Testis (tissue), 2 donors: ENCODE results near the gene KLF3.

Experiments used
- POLR2A ChIP-seq: fragments of 450-650 bp; IDR thresholded peaks from one replicate; pipeline ENCODE4 v1.6.1; 2017; ENCODE audit warnings: antibody characterized with exemption, mild to moderate bottlenecking, moderate library complexity
- TF ChIP-seq, protein P1 (sequence below), 3 experiments: fragments of 450-650 bp in 2 of 3; fragments of 200-600 bp in 1 of 3; sonication (generic) in 1 of 3; IDR thresholded peaks; one replicate each; pipeline ENCODE4 v1.5.1; 2016 to 2019; ENCODE audit warnings: antibody characterized with exemption in 3 of 3, mild to moderate bottlenecking in 2 of 3, moderate library complexity in 1 of 3

DNA sequence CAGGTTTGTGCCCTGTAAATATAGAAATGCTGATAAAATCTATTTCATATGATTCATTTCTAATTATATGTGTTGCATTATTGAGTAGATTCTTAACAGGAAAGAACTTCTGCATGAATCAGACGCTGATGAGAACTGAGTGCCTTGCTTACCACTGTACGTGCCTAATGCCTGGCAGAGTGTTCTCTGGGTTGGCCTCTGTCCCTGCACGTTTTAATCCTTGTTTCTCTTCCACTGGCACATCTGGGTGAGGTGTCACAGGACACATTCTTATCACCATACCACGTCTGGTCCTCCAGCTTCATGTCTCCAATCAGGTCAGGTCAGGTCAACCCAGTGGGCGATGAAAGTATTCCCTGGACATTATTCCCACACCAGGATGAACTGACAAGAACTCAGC is 53.6 kb downstream of the KLF3 start:
- TF ChIP-seq, protein P1, sequence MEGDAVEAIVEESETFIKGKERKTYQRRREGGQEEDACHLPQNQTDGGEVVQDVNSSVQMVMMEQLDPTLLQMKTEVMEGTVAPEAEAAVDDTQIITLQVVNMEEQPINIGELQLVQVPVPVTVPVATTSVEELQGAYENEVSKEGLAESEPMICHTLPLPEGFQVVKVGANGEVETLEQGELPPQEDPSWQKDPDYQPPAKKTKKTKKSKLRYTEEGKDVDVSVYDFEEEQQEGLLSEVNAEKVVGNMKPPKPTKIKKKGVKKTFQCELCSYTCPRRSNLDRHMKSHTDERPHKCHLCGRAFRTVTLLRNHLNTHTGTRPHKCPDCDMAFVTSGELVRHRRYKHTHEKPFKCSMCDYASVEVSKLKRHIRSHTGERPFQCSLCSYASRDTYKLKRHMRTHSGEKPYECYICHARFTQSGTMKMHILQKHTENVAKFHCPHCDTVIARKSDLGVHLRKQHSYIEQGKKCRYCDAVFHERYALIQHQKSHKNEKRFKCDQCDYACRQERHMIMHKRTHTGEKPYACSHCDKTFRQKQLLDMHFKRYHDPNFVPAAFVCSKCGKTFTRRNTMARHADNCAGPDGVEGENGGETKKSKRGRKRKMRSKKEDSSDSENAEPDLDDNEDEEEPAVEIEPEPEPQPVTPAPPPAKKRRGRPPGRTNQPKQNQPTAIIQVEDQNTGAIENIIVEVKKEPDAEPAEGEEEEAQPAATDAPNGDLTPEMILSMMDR (IDR thresholded peaks at IDR 0.05): no peak
- TF ChIP-seq POLR2A: no peak
